Neural cell (in vitro differentiated cells): ENCODE results near the gene POU2AF3. TPM values are rescaled to one million over a fixed set of nuclear protein-coding genes. Genes with fewer than 3 reads are reported as not detected.

Source experiments
- H2AFZ ChIP-seq: fragments of 200-600, 300-800 bp; sonication (generic), shearing (Covaris generic); 2 replicates; pipeline ENCODE4 v1.6.0; 2014; ENCODE audit warnings: low read depth, mild to moderate bottlenecking, antibody characterized with exemption, low read length, moderate library complexity
- H3F3A ChIP-seq: fragments of 200-600 bp; shearing (Covaris generic); 2 replicates; pipeline ENCODE4 v1.6.1; 2016; ENCODE audit warnings: mild to moderate bottlenecking, moderate library complexity, mixed read lengths, antibody characterized with exemption, low read length; ENCODE audit not compliant: insufficient read depth, poor library complexity, severe bottlenecking
- H3K27ac ChIP-seq: fragments of 200-600, 300-800 bp; sonication (generic), shearing (Covaris generic); 2 replicates; pipeline ENCODE4 v1.5.1; 2014; ENCODE audit warnings: mild to moderate bottlenecking, low read length, moderate library complexity
- H3K27me3 ChIP-seq: fragments of 300-800, 200-600 bp; sonication (generic), shearing (Covaris generic); 2 replicates; pipeline ENCODE4 v1.6.0; 2014; ENCODE audit warnings: mild to moderate bottlenecking, low read depth, low read length, moderate library complexity; ENCODE audit not compliant: insufficient read depth
- H3K36me3 ChIP-seq: fragments of 300-800, 200-600 bp; sonication (generic), shearing (Covaris generic); 2 replicates; pipeline ENCODE4 v1.5.1; 2014; ENCODE audit warnings: mild to moderate bottlenecking, antibody characterized with exemption, low read length, moderate library complexity; ENCODE audit not compliant: insufficient read depth
- H3K4me2 ChIP-seq: fragments of 300-800, 200-600 bp; sonication (generic), shearing (Covaris generic); 2 replicates; pipeline ENCODE4 v1.6.0; 2014; ENCODE audit warnings: mild to moderate bottlenecking, low read length
- H3K4me3 ChIP-seq: fragments of 300-800, 200-600 bp; sonication (generic), shearing (Covaris generic); 2 replicates; pipeline ENCODE4 v1.5.1; 2014; ENCODE audit warnings: mild to moderate bottlenecking, low read length, moderate library complexity
- H3K79me2 ChIP-seq: fragments of 200-600 bp; shearing (Covaris generic); replicated peaks from 2 replicates; pipeline ENCODE4 v1.6.0; 2014; ENCODE audit warnings: mild to moderate bottlenecking, low read length, moderate library complexity; ENCODE audit not compliant: insufficient read depth
- H3K9ac ChIP-seq: fragments of 300-800, 200-600 bp; sonication (generic), shearing (Covaris generic); 2 replicates; pipeline ENCODE4 v1.6.1; 2016; ENCODE audit warnings: mild to moderate bottlenecking, low read length, mixed read lengths
- H3K9me2 ChIP-seq: fragments of 200-600 bp; shearing (Covaris generic); 2 replicates; pipeline ENCODE4 v1.6.1; 2016; ENCODE audit warnings: mild to moderate bottlenecking, low read length, mixed read lengths; ENCODE audit not compliant: insufficient read depth
- H3K9me3 ChIP-seq: fragments of 200-600, 300-800 bp; sonication (generic), shearing (Covaris generic); 2 replicates; pipeline ENCODE4 v1.6.1; 2016; ENCODE audit warnings: mild to moderate bottlenecking, mixed run types, low read length, moderate library complexity, mixed read lengths
- H4K20me1 ChIP-seq: fragments of 200-600 bp; shearing (Covaris generic); 2 replicates; pipeline ENCODE4 v1.6.1; 2016; ENCODE audit warnings: mild to moderate bottlenecking, mixed run types; ENCODE audit not compliant: insufficient read depth
- EP300 ChIP-seq: fragments of 450-650 bp; conservative IDR thresholded peaks from 2 replicates; pipeline ENCODE4 v1.6.1; 2014; ENCODE audit warnings: antibody characterized with exemption, mild to moderate bottlenecking, moderate library complexity; ENCODE audit not compliant: poor library complexity, severe bottlenecking
- EZH2 ChIP-seq: fragments of 200-600, 300-800 bp; shearing (Covaris generic), sonication (generic); IDR thresholded peaks from 2 replicates; pipeline ENCODE4 v1.6.1; 2014; ENCODE audit warnings: antibody characterized with exemption, low read length, borderline replicate concordance, mild to moderate bottlenecking; ENCODE audit not compliant: insufficient read depth, poor library complexity, severe bottlenecking
- MXI1 ChIP-seq: fragments of 450-650 bp; conservative IDR thresholded peaks from 2 replicates; pipeline ENCODE4 v1.6.1; 2014; ENCODE audit warnings: antibody characterized with exemption, mild to moderate bottlenecking; ENCODE audit not compliant: poor library complexity, severe bottlenecking
- POLR2AphosphoS5 ChIP-seq: IDR thresholded peaks from 2 replicates; pipeline ENCODE4 v1.6.1; 2012
- RAD21 ChIP-seq: fragments of 450-650 bp; conservative IDR thresholded peaks from 2 replicates; pipeline ENCODE4 v1.6.1; 2014; ENCODE audit warnings: antibody characterized with exemption, mild to moderate bottlenecking, moderate library complexity
- SMC3 ChIP-seq: fragments of 450-650 bp; conservative IDR thresholded peaks from 2 replicates; pipeline ENCODE4 v1.6.1; 2014; ENCODE audit warnings: antibody characterized with exemption, mild to moderate bottlenecking, moderate library complexity; ENCODE audit not compliant: poor library complexity
- TAF1 ChIP-seq: IDR thresholded peaks from 2 replicates; pipeline ENCODE4 v1.6.1; 2012; ENCODE audit warnings: low read depth
- polyA plus RNA-seq: library from polyadenylated mRNA; depleted of rRNA; stranded (reverse); fragments of >200 nt; gene quantifications from 2 replicates; pipeline ENCODE4 v1.2.3, GENCODE V29; 2014
- TF ChIP-seq, protein P1 (sequence below): fragments of 450-650 bp; IDR thresholded peaks from 2 replicates; pipeline ENCODE4 v1.5.1; 2014; ENCODE audit warnings: antibody characterized with exemption, mild to moderate bottlenecking, moderate library complexity; ENCODE audit not compliant: poor library complexity, severe bottlenecking
- TF ChIP-seq, protein P2 (sequence below): IDR thresholded peaks from 2 replicates; pipeline ENCODE4 v1.6.1; 2012; ENCODE audit warnings: borderline replicate concordance

POU2AF3 gene
- polyA plus RNA-seq, 1 donor from 2014 or later, result not detected

DNA sequence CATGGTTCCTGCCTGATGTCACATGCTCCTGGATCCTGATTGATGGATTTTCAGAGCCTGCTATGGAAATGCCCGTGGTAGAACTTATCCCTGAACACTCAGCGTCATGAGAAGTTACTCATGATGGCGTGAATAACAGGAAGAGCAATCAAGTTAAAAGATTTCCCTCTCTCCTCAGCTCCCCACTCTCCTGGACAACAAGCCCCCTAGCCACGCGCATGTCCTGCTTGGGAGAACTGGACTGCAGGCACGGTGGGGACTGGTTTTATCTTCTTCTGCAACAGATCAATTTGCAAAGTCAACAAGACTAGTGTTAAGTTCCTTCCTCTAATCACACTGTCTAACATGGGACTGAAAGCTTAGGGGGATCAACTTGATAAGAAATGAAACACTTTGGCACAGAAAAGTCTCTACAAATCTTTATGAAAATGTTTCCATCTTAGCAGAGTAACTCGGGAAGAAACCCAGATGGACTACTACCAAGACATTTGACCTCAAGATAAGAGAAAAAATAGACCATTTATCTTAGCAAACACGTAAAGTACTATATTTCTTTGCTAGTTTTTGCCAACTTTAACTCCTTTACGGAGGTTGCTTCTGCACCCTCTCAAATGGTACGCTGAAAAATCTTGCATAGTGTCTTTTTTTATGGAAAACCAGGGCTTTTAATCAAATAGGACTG is 53.2 kb downstream of the POU2AF3 start:
- no peak overlapping the region for H3K27ac ChIP-seq
- H3F3A ChIP-seq, result no peaks in the 10 kb centered on the region
- TF ChIP-seq EP300 (no peak), POLR2AphosphoS5 (no peak), RAD21 (no peak), SMC3 (no peak)
- no peaks in the 10 kb centered on the region for H3K27me3 ChIP-seq
- no peaks in the 10 kb centered on the region for H3K36me3 ChIP-seq
- H3K79me2 ChIP-seq, result no peaks in the 10 kb centered on the region
- no peak overlapping the region for H3K4me3 ChIP-seq
- no peak overlapping the region for H3K4me2 ChIP-seq
- H3K9me2 ChIP-seq, result no peaks in the 10 kb centered on the region
- no peak overlapping the region for H2AFZ ChIP-seq
- no peaks in the 10 kb centered on the region for H3K9me3 ChIP-seq
- H3K9ac ChIP-seq, result no peak overlapping the region
- H4K20me1 ChIP-seq, result no peaks in the 10 kb centered on the region

- TF ChIP-seq RAD21 (no peak), POLR2AphosphoS5 (no peak), SMC3 (no peak), EP300 (no peak), TAF1 (no peak), EZH2 (no peak), MXI1 (no peak)
- TF ChIP-seq, protein P1, sequence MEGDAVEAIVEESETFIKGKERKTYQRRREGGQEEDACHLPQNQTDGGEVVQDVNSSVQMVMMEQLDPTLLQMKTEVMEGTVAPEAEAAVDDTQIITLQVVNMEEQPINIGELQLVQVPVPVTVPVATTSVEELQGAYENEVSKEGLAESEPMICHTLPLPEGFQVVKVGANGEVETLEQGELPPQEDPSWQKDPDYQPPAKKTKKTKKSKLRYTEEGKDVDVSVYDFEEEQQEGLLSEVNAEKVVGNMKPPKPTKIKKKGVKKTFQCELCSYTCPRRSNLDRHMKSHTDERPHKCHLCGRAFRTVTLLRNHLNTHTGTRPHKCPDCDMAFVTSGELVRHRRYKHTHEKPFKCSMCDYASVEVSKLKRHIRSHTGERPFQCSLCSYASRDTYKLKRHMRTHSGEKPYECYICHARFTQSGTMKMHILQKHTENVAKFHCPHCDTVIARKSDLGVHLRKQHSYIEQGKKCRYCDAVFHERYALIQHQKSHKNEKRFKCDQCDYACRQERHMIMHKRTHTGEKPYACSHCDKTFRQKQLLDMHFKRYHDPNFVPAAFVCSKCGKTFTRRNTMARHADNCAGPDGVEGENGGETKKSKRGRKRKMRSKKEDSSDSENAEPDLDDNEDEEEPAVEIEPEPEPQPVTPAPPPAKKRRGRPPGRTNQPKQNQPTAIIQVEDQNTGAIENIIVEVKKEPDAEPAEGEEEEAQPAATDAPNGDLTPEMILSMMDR, result no peak
- TF ChIP-seq, protein P2, sequence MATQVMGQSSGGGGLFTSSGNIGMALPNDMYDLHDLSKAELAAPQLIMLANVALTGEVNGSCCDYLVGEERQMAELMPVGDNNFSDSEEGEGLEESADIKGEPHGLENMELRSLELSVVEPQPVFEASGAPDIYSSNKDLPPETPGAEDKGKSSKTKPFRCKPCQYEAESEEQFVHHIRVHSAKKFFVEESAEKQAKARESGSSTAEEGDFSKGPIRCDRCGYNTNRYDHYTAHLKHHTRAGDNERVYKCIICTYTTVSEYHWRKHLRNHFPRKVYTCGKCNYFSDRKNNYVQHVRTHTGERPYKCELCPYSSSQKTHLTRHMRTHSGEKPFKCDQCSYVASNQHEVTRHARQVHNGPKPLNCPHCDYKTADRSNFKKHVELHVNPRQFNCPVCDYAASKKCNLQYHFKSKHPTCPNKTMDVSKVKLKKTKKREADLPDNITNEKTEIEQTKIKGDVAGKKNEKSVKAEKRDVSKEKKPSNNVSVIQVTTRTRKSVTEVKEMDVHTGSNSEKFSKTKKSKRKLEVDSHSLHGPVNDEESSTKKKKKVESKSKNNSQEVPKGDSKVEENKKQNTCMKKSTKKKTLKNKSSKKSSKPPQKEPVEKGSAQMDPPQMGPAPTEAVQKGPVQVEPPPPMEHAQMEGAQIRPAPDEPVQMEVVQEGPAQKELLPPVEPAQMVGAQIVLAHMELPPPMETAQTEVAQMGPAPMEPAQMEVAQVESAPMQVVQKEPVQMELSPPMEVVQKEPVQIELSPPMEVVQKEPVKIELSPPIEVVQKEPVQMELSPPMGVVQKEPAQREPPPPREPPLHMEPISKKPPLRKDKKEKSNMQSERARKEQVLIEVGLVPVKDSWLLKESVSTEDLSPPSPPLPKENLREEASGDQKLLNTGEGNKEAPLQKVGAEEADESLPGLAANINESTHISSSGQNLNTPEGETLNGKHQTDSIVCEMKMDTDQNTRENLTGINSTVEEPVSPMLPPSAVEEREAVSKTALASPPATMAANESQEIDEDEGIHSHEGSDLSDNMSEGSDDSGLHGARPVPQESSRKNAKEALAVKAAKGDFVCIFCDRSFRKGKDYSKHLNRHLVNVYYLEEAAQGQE, result no peak
- Histone ChIP-seq H3K4me3 (no peak overlapping the region), H3K9ac (no peak overlapping the region), H3K9me2 (no peaks in the 10 kb centered on the region), H4K20me1 (no peaks in the 10 kb centered on the region), H3K9me3 (no peaks in the 10 kb centered on the region), H3K4me2 (no peak overlapping the region), H2AFZ (no peak overlapping the region), H3K27ac (no peak overlapping the region), H3K36me3 (no peaks in the 10 kb centered on the region), H3K79me2 (no peaks in the 10 kb centered on the region), H3F3A (no peaks in the 10 kb centered on the region), H3K27me3 (no peaks in the 10 kb centered on the region)
These were observed 53.9 kb downstream of the POU2AF3 start for GRCh38 chr11:111352231-111352746.
